RWPE1 (cell line): ENCODE results near the gene FILIP1L.
A peak's percentile ranks its signal among the peaks of the same experiment; 100 is the strongest.

Source experiments
- CTCF ChIA-PET: fragments of 350-600 bp; sonication (Branson Sonifier 250); formaldehyde crosslinking; extraction: SDS; loops from one replicate; lab custom pipeline; 2021; lab: Yijun Ruan, JAX
- POLR2A ChIA-PET: fragments of 400-600 bp; formaldehyde crosslinking; extraction: SDS; loops from one replicate; lab custom pipeline; 2020; ENCODE audit warnings: antibody characterized with exemption; ENCODE audit not compliant: low non-redundant PET; lab: Yijun Ruan, JAX
- DNase-seq: peaks from one replicate; pipeline ENCODE4 v3.0.0; 2012; ENCODE audit warnings: low spot score
- H3K27ac ChIP-seq: fragments of 450-650 bp; 2 replicates; pipeline ENCODE4 v1.5.1; 2017
- TF ChIP-seq, protein P1 (sequence below): fragments of 450-650 bp; conservative IDR thresholded peaks from 2 replicates; pipeline ENCODE4 v1.5.1; 2017; ENCODE audit warnings: low read depth, mild to moderate bottlenecking

The FILIP1L gene

GRCh38 chr3:99823723-99824711 is 290.3 kb downstream of the FILIP1L start:
- no peak for DNase-seq
- ChIA-PET POLR2A (interaction anchor here (0.7 kb wide), 1 partner anchor 206 kb away, joined by 5 read pairs; no protein-coding TSS in a partner anchor), CTCF (interaction anchor here (1.1 to 2.0 kb wide), 2 partner anchors 8 to 430 kb away, joined by 5 to 8 read pairs; no protein-coding TSS in a partner anchor)
- TF ChIP-seq, protein P1, sequence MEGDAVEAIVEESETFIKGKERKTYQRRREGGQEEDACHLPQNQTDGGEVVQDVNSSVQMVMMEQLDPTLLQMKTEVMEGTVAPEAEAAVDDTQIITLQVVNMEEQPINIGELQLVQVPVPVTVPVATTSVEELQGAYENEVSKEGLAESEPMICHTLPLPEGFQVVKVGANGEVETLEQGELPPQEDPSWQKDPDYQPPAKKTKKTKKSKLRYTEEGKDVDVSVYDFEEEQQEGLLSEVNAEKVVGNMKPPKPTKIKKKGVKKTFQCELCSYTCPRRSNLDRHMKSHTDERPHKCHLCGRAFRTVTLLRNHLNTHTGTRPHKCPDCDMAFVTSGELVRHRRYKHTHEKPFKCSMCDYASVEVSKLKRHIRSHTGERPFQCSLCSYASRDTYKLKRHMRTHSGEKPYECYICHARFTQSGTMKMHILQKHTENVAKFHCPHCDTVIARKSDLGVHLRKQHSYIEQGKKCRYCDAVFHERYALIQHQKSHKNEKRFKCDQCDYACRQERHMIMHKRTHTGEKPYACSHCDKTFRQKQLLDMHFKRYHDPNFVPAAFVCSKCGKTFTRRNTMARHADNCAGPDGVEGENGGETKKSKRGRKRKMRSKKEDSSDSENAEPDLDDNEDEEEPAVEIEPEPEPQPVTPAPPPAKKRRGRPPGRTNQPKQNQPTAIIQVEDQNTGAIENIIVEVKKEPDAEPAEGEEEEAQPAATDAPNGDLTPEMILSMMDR: no peak
- H3K27ac ChIP-seq: no peak overlapping the region

DNA sequence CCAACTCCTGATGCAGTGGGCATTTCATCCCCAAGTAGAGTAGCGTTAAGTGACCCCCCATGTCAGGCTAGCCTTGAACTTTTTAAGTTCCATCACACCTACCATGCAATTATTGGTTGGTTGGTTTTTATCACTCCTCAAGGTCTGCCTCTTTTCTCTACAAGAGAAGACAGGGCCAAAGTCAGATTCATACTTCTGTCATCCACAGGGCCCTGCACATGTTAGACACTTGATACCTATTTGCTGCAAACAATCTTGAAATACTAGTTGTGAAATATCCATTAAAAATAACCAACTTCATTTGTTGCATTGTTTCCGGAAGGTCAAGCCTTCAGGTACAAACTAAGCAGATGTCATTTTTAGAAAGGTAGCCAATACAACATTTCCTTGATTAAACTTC is 295.5 kb downstream of the FILIP1L start:
- TF ChIP-seq, protein P1: no peak
- DNase-seq: no peak
- ChIA-PET POLR2A (no interaction called here), CTCF (no interaction called here)
- H3K27ac ChIP-seq: no peak overlapping the region

DNA sequence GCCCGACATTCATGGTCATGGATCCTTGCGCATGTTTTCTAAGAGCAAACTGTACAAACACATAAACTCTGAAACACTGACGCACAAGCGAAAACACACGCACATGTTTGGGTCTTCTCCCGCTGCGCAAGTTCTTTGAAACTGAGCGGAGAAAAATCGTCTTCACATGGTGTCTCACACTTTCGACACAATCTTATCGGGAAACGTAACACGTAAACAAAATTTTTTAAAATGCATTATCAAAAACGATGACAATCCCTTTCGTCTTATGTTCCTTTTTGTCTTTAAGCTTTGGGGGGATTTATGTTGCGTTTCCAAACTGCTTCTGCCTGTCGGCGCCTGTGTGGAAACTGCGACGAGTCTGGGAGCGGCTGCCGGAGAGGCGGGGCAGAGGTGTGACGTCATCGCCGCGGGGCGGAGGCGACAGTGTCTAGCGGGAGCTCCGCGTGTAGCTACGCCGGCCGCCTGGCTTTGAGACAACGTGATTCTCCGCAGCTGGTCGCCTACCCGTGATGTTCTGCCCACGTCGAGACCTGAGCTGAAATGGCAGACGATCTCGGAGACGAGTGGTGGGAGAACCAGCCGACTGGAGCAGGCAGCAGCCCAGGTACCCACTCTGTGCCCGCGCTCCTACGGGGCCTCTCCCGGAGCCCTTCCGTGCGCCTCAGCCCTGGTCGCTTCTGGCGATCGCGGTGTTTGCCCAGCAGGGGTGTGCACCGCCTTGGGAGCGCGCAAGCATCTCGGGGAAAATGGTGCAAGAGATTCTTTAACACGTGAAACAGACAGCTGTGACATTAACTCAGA is 296.7 kb downstream of the FILIP1L start, which contains the start of gene CMSS1:
TSS of gene CMSS1 (plus strand) at position 426 of the 804 bp plus-strand sequence.
- ChIA-PET POLR2A (interaction anchor here (0.7 to 1.0 kb wide), 2 partner anchors 16 to 443 kb away, joined by 3 to 5 read pairs; partner anchors contain the start of gene TBC1D23), CTCF (interaction anchor here (0.5 to 1.2 kb wide), 3 partner anchors 9 to 1137 kb away, joined by 3 to 5 read pairs (median 3); no protein-coding TSS in a partner anchor)
- TF ChIP-seq, protein P1: peak; percentile 29
- DNase-seq: peak; percentile 89
- H3K27ac ChIP-seq: peak within 1 kb of the TSS; percentile 82

- TF ChIP-seq, protein P1: no peak
- CTCF ChIA-PET: interaction anchor here (1.2 kb wide), 1 partner anchor 9 kb away, joined by 5 read pairs; no protein-coding TSS in a partner anchor
- H3K27ac ChIP-seq: peak overlapping the region; percentile 82
- DNase-seq: peak; percentile 44
- POLR2A ChIA-PET: interaction anchor here (0.7 to 1.0 kb wide), 2 partner anchors 17 to 444 kb away, joined by 3 to 5 read pairs; partner anchors contain the start of gene TBC1D23
Measured at GRCh38 chr3:99817047-99817436, 297.3 kb downstream of the FILIP1L start.

GRCh38 chr3:99810403-99810802 is 303.9 kb downstream of the FILIP1L start:
- TF ChIP-seq, protein P1: no peak
- H3K27ac ChIP-seq: no peak overlapping the region
- POLR2A ChIA-PET: no interaction called here
- no peak for DNase-seq
- CTCF ChIA-PET: interaction anchor here (0.6 kb wide), 1 partner anchor 419 kb away, joined by 4 read pairs; no protein-coding TSS in a partner anchor
